K562 (cell line): ENCODE measurements around the gene GRXCR2.

Source experiments
- KLF16 ChIP-seq: IDR thresholded peaks from 2 replicates; pipeline ENCODE4 v1.6.1; 2016; ENCODE audit warnings: antibody characterized with exemption
- LARP7 ChIP-seq: fragments of 450-650 bp; IDR thresholded peaks from 2 replicates; pipeline ENCODE4 v1.6.1; 2016

- TF ChIP-seq LARP7 = no peak
- TF ChIP-seq KLF16 = no peak
Observed at GRCh38 chr5:145830594-145830993, 42.2 kb downstream of the GRXCR2 start.
